GM23338 (cell line): ENCODE results near the gene RCAN1.

Experiments
- CTCF ChIP-seq, 2 experiments: fragments of 200-600 bp in 1 of 2; sonication (generic) in 1 of 2; conservative IDR thresholded peaks; 2 replicates each; pipeline versions ENCODE4 v1.5.1 to v1.6.1; 2016 to 2017; ENCODE audit warnings: antibody characterized with exemption in 2 of 2, low read depth in 2 of 2, mild to moderate bottlenecking in 2 of 2, moderate library complexity in 1 of 2
- EZH2 ChIP-seq: fragments of 200-600 bp; sonication (generic); IDR thresholded peaks from one replicate; pipeline ENCODE4 v1.8.0; 2017; ENCODE audit warnings: antibody characterized with exemption, mild to moderate bottlenecking, low read depth; ENCODE audit not compliant: unreplicated experiment
- JUNB ChIP-seq: IDR thresholded peaks from one replicate; pipeline ENCODE4 v1.6.1; 2016; ENCODE audit warnings: antibody characterized with exemption; ENCODE audit not compliant: unreplicated experiment
- POLR2AphosphoS5 ChIP-seq: IDR thresholded peaks from 2 replicates; pipeline ENCODE4 v1.6.1; 2016; ENCODE audit warnings: antibody characterized with exemption, low read depth
- ZNF114 ChIP-seq: fragments of 250-450 bp; sonication (Bioruptor Pico); IDR thresholded peaks from 2 replicates; pipeline ENCODE4 v1.5.0; 2020; ENCODE audit warnings: mild to moderate bottlenecking, moderate library complexity
- TF ChIP-seq, protein P1 (sequence below): IDR thresholded peaks from 2 replicates; pipeline ENCODE4 v1.6.1; 2016; ENCODE audit warnings: antibody characterized with exemption

DNA sequence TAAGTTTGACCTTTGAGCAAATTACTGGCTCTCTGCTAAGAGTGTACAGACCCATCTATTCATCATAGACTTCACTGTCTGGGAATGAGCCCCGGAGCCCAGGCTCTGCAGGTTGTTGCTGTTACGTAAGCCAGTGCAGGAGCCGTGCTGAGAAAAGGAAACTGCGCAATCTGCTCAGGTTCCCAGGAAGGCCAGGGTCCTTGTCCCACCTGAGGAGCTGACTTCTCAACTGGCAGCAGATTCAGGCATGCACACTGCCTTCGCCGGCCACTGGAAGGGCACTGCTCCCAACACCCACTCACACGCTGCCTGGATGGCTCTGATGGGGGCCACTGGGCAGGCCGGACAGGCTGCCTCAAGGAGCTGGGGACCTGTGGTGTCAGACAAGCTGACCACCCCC is 19.5 kb downstream of the RCAN1 start:
- no peak for TF ChIP-seq EZH2
- TF ChIP-seq CTCF (conservative IDR thresholded peaks at IDR 0.05; ENCODE audit: low read depth in 2 of 2): no peak
- no peak for TF ChIP-seq POLR2AphosphoS5
- TF ChIP-seq ZNF114 (CRISPR knock-in tag): no peak
- TF ChIP-seq, protein P1, sequence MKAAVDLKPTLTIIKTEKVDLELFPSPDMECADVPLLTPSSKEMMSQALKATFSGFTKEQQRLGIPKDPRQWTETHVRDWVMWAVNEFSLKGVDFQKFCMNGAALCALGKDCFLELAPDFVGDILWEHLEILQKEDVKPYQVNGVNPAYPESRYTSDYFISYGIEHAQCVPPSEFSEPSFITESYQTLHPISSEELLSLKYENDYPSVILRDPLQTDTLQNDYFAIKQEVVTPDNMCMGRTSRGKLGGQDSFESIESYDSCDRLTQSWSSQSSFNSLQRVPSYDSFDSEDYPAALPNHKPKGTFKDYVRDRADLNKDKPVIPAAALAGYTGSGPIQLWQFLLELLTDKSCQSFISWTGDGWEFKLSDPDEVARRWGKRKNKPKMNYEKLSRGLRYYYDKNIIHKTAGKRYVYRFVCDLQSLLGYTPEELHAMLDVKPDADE: no peak
- no peak for TF ChIP-seq JUNB
